ENCODE data around the gene TMEM179.

The TMEM179 gene

DNA sequence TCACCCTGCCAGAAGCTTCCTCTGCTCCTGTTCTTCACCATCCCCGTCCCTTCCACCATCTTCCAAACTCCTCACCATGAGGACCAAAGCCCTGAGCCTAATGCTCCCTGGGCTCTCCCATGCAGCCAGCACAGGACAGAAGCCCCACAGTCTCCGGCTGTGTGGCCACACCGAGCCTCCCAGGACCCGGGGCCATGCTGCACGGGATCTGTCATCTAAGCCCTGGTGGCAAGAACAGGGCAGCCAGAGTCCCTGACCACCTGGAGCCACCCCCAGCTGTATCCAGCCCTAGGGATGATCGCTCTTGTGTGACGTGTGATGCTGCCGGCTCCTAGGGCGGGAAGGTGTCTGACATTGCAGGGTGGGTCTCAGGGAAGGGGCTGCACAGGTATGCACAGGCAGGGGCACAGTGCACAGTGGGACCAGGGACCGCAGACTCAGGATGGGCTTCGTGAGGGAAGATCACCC lies 8.1 kb downstream of the TMEM179 start:
- TF ChIP-seq, protein P1, sequence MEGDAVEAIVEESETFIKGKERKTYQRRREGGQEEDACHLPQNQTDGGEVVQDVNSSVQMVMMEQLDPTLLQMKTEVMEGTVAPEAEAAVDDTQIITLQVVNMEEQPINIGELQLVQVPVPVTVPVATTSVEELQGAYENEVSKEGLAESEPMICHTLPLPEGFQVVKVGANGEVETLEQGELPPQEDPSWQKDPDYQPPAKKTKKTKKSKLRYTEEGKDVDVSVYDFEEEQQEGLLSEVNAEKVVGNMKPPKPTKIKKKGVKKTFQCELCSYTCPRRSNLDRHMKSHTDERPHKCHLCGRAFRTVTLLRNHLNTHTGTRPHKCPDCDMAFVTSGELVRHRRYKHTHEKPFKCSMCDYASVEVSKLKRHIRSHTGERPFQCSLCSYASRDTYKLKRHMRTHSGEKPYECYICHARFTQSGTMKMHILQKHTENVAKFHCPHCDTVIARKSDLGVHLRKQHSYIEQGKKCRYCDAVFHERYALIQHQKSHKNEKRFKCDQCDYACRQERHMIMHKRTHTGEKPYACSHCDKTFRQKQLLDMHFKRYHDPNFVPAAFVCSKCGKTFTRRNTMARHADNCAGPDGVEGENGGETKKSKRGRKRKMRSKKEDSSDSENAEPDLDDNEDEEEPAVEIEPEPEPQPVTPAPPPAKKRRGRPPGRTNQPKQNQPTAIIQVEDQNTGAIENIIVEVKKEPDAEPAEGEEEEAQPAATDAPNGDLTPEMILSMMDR (IDR thresholded peaks at IDR 0.05; ENCODE audit: control insufficient read depth, insufficient read depth, low read depth, low read length, missing control alignments): no peak
- DNase-seq (ENCODE audit: low read depth): no peak
- H3K4me3 ChIP-seq (ENCODE audit: control insufficient read depth, low read depth, low read length): no peak overlapping the region

DNA sequence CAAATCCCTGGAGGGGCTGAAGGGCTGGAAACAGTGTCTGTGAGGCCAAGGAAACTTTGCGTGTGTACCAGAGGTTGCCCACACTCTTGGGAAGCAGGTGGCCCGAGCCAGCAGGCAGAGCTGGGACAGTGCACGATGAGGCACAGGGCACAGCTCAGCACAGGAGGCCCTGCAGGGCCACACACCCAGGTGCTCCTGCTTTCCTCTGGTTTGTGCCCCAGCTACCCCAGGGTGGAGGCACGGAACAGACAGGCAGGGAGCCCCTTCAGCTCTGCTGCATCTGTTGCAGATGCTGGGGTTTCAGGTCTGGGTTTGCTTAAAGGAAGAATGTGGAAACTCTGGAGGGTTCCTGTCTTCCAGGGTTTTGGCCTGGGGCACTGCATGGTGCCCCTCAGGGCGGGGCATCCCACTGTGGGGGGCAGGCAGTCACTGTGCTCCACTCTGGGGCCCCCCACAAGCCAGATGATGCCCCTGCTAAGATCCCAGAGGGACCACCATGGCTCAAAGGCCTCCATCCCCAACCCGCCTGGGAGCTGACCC lies 8.6 kb downstream of the TMEM179 start:
- no peak for DNase-seq (ENCODE audit: low read depth)

DNA sequence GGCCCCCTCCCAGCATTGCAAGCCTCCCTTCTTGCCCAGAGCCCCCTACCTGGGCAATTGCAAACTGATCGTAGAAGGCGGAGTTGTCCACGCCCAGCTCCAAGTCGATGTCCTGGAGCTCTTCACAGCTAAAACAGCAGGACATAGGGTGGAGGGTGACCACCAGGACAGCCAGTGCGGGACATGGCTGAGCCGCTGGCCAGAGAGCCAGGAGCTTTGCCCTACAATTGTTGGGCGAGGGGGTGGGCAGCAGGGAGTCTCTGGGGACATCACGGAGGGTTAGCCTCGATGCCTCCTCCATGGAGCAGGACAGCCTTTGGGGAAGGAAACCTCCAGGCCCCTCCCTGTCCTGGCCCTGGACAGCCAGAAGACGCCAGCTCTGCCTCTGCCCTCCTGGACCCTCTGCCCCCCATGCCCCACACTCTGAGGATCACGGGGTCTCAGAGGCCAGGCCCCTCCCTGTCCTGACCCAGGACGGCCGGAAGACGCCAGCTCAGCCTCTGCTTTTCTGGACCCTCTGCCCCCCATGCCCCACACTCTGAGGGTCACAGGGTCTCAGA lies 9.4 kb downstream of the TMEM179 start:
- TF ChIP-seq, protein P1 (IDR thresholded peaks at IDR 0.05; ENCODE audit: control insufficient read depth, insufficient read depth, low read depth, low read length, missing control alignments): no peak
- no peak for DNase-seq (ENCODE audit: low read depth)
- no peak overlapping the region for H3K4me3 ChIP-seq (ENCODE audit: control insufficient read depth, low read depth, low read length)

More for the DNA sequence above, 8.6 kb downstream of the TMEM179 start:
- no peak overlapping the region for H3K4me3 ChIP-seq (ENCODE audit: control insufficient read depth, low read depth, low read length)
- TF ChIP-seq, protein P1 (IDR thresholded peaks at IDR 0.05; ENCODE audit: control insufficient read depth, insufficient read depth, low read depth, low read length, missing control alignments): no peak

DNA sequence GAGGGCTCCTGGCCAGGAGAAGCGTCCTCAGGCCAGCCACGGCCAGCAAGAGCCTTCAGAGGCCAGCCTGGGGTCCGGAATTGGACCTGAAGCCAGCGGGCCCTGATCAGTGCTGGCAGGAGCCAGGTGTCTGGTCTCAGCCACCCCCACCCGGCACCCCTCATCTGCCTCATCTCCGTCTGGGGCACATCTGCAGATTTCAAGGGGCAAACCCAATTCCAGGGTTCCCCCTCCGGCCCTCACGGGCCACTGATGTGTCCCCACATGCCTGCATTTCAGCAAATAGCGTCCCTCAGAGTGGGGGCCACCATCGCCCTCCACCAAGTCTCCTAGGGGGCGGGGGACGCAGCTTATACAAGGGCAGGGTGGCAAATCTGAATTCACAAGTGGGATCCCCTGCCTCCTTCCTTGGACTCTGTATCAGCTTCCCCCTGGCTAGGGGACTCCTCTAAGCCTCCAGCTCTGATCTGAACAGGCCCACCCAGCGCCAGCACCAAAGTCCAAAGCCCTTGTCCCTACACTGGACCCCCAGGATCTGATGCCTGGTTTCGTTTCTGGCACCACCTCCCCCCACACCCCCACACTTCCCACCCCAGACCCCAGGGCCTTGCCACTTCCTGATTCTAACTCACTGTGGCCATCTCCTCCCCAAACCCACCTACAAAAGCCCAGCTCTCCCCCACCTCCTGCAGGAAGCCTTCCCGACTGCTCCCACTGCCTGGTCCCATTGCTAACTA lies 10.1 kb downstream of the TMEM179 start:
- no peak overlapping the region for H3K4me3 ChIP-seq (ENCODE audit: control insufficient read depth, low read depth, low read length)
- TF ChIP-seq, protein P1 (IDR thresholded peaks at IDR 0.05; ENCODE audit: control insufficient read depth, insufficient read depth, low read depth, low read length, missing control alignments): no peak
- no peak for DNase-seq (ENCODE audit: low read depth)

DNA sequence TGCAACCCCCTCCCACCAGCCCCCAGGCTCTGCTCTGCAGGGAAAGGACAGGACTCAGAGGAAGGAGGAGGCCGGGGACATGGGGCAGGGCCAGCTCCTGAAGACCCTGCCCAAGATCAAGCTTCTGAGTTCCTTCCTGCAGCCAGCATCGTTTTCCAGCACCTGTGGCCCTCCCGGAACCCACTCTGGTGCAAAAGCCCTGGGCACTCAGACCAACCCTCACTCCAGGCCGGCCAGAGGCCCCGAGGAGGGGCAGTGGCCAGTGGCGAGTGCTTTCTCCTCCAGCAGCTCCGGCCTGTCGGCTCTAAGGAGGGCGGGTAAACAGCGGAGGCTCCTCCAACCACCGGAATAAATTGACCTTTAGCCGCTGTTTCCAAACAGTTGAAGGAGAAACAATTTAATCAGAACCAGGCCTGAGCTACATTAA lies 10.8 kb downstream of the TMEM179 start:
- DNase-seq (ENCODE audit: low read depth): no peak
- H3K4me3 ChIP-seq (ENCODE audit: control insufficient read depth, low read depth, low read length): no peak overlapping the region
- TF ChIP-seq, protein P1 (IDR thresholded peaks at IDR 0.05; ENCODE audit: control insufficient read depth, insufficient read depth, low read depth, low read length, missing control alignments): no peak

DNA sequence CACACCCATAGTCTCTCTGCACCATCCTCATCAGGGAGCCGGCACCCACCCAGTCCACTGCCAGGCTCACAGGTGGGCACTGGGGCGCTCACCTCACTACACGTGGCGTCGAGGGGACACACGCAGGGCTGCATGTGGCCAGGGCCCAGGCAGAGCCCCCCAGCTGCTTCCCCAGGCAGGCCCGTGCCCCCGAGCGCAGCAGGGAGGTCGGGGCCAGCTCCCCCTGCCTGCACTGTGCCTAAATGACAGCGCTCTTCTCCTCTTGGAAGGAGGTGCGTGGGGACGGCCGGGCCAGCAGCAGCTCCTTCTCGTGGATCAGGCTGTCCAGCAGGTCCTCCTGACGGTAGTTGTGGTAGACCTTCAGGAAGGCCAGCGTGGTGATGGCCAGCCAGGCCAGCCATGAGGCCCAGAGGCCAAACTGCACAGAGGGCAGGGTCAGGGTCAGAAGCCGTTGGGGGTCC lies 11.3 kb downstream of the TMEM179 start:
- DNase-seq (ENCODE audit: low read depth): no peak
- no peak overlapping the region for H3K4me3 ChIP-seq (ENCODE audit: control insufficient read depth, low read depth, low read length)
- TF ChIP-seq, protein P1 (IDR thresholded peaks at IDR 0.05; ENCODE audit: control insufficient read depth, insufficient read depth, low read depth, low read length, missing control alignments): no peak

Measured in AG09309 (cell line).